ENCODE data around the gene TRAFD1. TPM values are rescaled to one million over a fixed set of nuclear protein-coding genes. Genes with fewer than 3 reads are reported as not detected.

The TRAFD1 gene
- total RNA-seq, 1 experiment from 2014 or later = 25.5 TPM

Small RNA genes lying within 50 kb of the gene (microRNA-seq; reads per million reads assigned to microRNA genes)
- not detected for gene MIR6861 (ENCODE audit: borderline number of aligned reads)

Other genes starting within 250 kb of the TRAFD1 start
- 6.8 TPM for gene TMEM116, start 112.4 kb upstream of the TRAFD1 start, total RNA-seq (2021; ENCODE audit: unreplicated experiment)
- gene ERP29, start 112.1 kb upstream of the TRAFD1 start, total RNA-seq (2021; ENCODE audit: unreplicated experiment) = 130 TPM
- gene NAA25, start 16.8 kb upstream of the TRAFD1 start, total RNA-seq (2021; ENCODE audit: unreplicated experiment) = 56.6 TPM

Measured in HCT116 (cell line).